ENCODE results near the gene LRRC63.
"Not testable (repeated sequence)": the region's sequence is repeated elsewhere in the genome, so short reads cannot be mapped to it uniquely, and the experiment has no call there.

LRRC63 gene

GRCh38 chr13:46235286-46235685 is 23.6 kb downstream of the LRRC63 start:
- no peak for DNase-seq (ENCODE audit: low read depth in 2 of 2)

GRCh38 chr13:46265292-46265691 is 53.6 kb downstream of the LRRC63 start:
- DNase-seq (ENCODE audit: low read depth in 2 of 2) = no peak

- no peak for DNase-seq (ENCODE audit: low read depth in 2 of 2)
Measured at GRCh38 chr13:46267166-46267565, 55.4 kb downstream of the LRRC63 start.

- DNase-seq (ENCODE audit: low read depth in 2 of 2) = no peak
Measured at GRCh38 chr13:46270416-46270815, 58.7 kb downstream of the LRRC63 start.

GRCh38 chr13:46274094-46274698 is 62.5 kb downstream of the LRRC63 start:
- DNase-seq (ENCODE audit: low read depth in 2 of 2) = no peak

GRCh38 chr13:46278474-46278873 is 66.7 kb downstream of the LRRC63 start:
- no peak for DNase-seq (ENCODE audit: low read depth in 2 of 2)

- no peak for DNase-seq (ENCODE audit: low read depth in 2 of 2)
Measured at GRCh38 chr13:46281779-46282178, 70.1 kb downstream of the LRRC63 start.

- DNase-seq (ENCODE audit: low read depth in 2 of 2) = not testable (repeated sequence)
Measured at GRCh38 chr13:46283912-46284824, 72.4 kb downstream of the LRRC63 start.

- DNase-seq (ENCODE audit: low read depth in 2 of 2) = no peak
Measured at GRCh38 chr13:46286972-46287371, 75.2 kb downstream of the LRRC63 start.

GRCh38 chr13:46288570-46289259 is 77.0 kb downstream of the LRRC63 start:
- DNase-seq (ENCODE audit: low read depth in 2 of 2) = no peak

GRCh38 chr13:46289260-46289955 is 77.7 kb downstream of the LRRC63 start:
- no peak for DNase-seq (ENCODE audit: low read depth in 2 of 2)

- no peak for DNase-seq (ENCODE audit: low read depth in 2 of 2)
Measured at GRCh38 chr13:46290434-46290833, 78.7 kb downstream of the LRRC63 start.

GRCh38 chr13:46293436-46293835 is 81.7 kb downstream of the LRRC63 start:
- DNase-seq (ENCODE audit: low read depth in 2 of 2) = no peak

GRCh38 chr13:46295491-46296114 is 83.9 kb downstream of the LRRC63 start:
- DNase-seq (ENCODE audit: low read depth in 2 of 2) = peak in 1 of 2 experiments; percentile 17

GRCh38 chr13:46296115-46296822 is 84.5 kb downstream of the LRRC63 start:
- no peak for DNase-seq (ENCODE audit: low read depth in 2 of 2)

GRCh38 chr13:46296921-46297320 is 85.2 kb downstream of the LRRC63 start:
- no peak for DNase-seq (ENCODE audit: low read depth in 2 of 2)

GRCh38 chr13:46297361-46297811 is 85.7 kb downstream of the LRRC63 start:
- DNase-seq (ENCODE audit: low read depth in 2 of 2) = no peak

GRCh38 chr13:46303742-46304385 is 92.1 kb downstream of the LRRC63 start:
- DNase-seq (ENCODE audit: low read depth in 2 of 2) = no peak

- DNase-seq (ENCODE audit: low read depth in 2 of 2) = no peak
Measured at GRCh38 chr13:46304546-46304945, 92.8 kb downstream of the LRRC63 start.

- DNase-seq (ENCODE audit: low read depth in 2 of 2) = no peak
Measured at GRCh38 chr13:46307554-46307953, 95.8 kb downstream of the LRRC63 start.

All from stimulated activated CD4-positive, alpha-beta T cell treated with anti-CD3 and anti-CD28 coated beads, Interleukin-12 subunit alpha, Interleukin-12 subunit beta, amount 100 ng/mL, for 24 hours (primary cell).